ENCODE data around the gene DDX10.

The DDX10 gene

DNA sequence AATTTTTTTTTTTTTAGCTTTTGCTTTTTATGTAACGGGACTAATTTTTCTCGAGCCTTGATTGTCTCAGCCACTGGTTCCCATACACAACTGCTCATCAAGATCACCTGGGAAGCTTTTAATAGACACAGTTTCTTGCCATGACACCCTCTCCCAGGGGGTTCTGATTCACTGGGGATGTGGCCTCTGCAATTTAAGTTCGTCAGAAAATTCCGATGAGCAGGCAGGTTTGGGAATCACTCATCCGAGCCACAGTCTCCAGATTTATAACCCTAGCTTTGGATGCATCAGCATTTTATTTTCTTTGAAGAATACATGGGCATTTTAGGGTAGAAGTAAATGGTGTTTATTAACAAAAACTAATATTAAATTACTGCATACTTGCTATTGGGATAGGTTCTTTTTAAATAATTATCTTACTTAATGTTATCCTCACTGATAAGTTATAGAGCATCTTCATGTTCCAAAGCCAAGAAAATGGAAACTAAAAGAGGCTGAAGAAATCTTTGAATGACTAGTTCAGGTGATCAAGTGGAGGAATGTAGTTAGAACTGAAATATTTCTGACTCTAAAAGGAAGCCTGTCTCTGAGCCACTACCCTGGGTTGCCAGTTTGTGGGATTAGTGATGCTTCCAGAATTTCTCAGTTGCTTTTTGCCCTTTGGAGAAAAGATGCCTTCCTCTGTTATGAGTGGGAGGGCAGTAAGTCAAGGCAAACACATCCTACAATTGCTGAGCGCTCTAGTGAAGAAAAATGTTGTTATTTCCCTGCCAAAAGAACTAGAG is 319.0 kb downstream of the DDX10 start:
- DNase-seq (ENCODE audit: low read depth in 3 of 3), result no peak

DNA sequence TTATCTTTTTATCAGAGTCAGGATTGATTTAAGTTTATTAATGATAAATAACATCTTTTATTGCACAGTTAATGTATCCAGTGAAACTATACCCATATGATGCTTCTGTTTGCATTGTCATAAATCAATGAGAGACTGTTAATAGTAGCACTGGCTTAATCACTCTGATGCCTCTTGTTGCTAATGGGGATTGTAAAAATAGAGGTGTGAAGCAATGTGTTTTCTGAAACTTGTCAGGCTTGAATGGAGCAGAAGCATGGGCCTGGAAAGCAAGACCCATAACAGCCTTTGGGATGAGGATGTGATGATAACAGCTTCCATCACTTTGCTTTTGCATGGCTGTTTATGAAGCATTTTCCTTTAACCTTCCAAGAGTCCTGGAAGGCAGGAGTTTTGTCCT is 319.7 kb downstream of the DDX10 start:
- DNase-seq (ENCODE audit: low read depth in 3 of 3), result no peak

DNA sequence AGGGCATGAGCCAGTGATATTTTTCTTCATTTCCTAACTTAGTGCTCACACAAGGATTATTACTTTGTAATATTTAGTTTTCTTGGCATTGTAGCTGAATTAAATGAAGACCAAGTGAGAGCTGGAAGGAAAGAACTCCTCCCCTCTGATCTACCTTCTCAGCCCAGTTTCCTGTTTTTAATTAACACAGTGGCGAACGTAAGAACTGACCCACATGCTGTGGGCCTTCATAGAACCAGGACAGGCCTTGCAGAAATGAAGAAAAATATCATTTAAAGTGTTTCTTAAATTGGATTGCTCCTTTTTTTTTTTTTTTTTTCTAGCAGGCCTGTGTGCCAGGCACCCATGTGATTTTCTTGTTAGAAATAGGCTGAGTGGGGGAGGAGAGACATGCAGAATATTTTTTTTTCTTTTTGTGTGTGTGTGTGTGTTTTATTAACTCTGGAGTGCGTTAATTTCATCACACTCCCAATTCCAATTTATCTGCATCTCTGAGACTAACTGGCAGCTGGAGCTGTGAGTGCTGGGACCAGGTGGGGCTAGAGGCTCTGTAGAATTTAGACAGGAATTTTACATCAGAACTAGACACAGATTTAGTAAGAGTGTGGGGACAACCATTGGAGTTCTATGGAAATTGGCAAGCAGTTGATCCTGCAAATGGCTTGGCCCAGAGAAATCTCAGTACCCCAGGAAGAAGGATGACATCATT is 320.5 kb downstream of the DDX10 start:
- no peak for DNase-seq (ENCODE audit: low read depth in 3 of 3)

GRCh38 chr11:108985945-108986279 is 321.0 kb downstream of the DDX10 start:
- no peak for DNase-seq (ENCODE audit: low read depth in 3 of 3)
